CD4-positive, alpha-beta T cell treated with Interleukin-12 subunit alpha and Interleukin-12 subunit beta, for 1 hour (primary cell): ENCODE data around the gene RTCA.
"Not testable (repeated sequence)": the region's sequence is repeated elsewhere in the genome, so short reads cannot be mapped to it uniquely, and the experiment has no call there.

Experiments
- DNase-seq: peaks from one replicate; pipeline ENCODE4 v3.0.0-alpha.2; 2020

RTCA gene

GRCh38 chr1:100265931-100266740 lies at the start of gene RTCA:
RTCA (plus strand) TSS chr1:100266216; CDS start chr1:100266376, 160 bp downstream.
- peak; percentile 95 for DNase-seq

DNA sequence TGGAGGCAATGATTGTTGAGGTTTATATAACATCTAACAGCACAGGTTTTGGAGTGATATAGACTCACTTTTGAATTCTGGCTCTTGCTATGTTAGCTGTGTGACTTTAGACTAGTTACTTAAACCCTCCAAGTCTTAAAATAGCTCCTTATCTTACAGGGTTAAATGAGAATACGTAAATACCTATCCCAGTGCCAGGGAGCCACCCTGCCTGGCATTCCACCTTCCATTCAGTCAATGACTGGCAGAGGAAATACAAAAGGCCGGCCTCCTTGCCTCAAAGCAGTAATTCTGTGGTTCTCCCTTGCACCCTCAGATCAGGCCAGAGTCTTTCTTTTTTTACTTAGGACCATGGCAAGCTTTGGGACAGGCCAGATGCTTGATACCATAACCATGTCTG lies 48.2 kb upstream of the RTCA start:
- DNase-seq: no peak

DNA sequence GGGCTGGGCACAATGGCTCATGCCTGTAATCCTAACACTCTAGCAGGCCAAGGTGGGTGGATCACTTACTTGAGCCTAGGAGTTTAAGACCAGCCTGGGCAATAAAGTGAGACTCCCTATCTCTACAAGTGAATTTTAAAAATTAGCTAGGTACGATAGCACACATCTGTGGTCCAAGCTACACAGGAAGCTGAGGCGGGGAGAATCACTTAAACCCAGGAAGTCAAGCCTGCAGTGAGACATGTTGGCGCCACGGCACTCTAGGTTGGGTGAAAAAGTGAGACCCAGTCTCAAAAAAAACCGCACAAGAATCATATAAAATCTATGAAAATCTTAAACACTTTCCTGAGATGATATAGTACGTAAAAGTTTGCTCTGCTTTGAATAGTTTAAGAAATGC lies 46.6 kb upstream of the RTCA start:
- no peak for DNase-seq

GRCh38 chr1:100219883-100220282 lies 46.1 kb upstream of the RTCA start:
- DNase-seq: no peak

- DNase-seq: no peak
Observed at GRCh38 chr1:100222428-100222827, 43.6 kb upstream of the RTCA start.

- DNase-seq: no peak
Observed at GRCh38 chr1:100229681-100230443, 36.2 kb upstream of the RTCA start.

DNA sequence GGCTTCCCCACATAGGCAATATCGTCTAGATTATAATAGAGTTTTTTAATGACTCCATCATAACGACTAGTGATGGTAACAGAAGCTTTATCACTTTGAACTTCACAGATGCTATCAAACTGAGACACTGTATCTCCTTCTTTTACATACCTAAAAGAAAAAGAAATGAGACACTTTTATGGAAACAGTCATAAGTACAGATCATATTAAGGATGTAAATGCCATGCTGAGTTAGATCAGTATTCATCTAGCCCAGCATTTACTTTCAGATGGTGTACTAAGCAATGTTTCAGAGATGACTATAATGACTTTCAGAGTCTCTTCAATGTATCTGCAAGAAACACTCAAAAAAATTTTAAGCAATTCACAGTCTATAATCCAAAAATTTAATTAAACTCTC lies 35.3 kb upstream of the RTCA start:
- no peak for DNase-seq

GRCh38 chr1:100231721-100232120 lies 34.3 kb upstream of the RTCA start:
- no peak for DNase-seq

DNA sequence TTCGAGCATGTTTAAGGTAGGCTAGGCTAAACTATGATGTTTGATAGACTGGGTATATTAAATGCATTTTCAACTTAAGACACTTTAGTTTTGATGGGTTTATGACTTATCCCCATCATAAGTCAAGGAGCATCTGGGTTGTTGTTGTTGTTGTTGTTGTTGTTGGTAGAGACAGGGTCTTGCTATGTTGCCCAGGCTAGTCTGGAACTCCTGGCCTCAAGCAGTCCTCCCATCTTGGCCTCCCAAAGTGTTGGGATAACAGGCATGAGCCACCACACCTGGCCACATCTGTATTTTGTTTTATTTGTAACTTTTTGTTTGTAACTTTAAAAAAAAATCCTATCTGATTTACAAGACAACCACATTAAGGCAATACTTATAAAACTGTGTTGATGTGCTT lies 33.9 kb upstream of the RTCA start:
- DNase-seq: no peak

- DNase-seq: not testable (repeated sequence)
Observed at GRCh38 chr1:100233566-100233965, 32.5 kb upstream of the RTCA start.

DNA sequence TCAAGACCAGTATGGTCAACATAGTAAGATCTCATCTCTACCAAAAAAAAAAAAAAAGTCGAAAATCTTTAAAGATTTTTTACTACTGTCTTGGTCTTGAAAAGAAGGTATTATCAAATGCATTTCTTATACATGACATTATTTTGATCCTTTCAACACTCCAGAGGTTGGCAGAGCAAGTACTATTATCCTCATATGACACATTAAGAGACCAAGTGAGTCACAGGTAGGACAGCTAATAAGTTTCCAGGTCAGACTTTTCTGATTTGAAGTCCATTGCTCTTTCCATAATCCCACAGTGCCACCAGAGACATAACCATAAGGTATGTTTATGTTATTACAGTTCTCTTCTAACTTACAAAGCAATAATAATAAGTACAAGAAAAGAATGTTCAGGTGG lies 31.6 kb upstream of the RTCA start:
- no peak for DNase-seq

GRCh38 chr1:100237091-100237490 lies 28.9 kb upstream of the RTCA start:
- no peak for DNase-seq

DNA sequence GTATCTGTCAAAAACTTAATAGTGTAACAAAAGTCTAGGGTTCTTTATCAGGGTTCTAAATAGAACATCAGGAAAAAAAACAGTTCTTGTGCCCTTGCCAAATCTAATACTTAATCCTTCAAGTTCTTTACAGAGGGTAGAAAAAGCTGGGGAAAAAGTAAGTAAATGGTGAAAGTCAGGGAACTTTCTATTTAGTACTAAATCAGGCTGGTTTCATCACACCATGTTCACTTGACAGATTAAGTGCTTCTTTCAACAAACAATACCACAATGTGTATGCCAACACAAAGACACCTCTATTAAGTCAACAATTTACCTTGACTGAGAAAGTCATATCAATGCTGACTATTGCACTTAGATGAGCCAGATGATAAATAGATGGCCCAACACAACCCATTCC lies 26.1 kb upstream of the RTCA start:
- no peak for DNase-seq

- DNase-seq: no peak
Observed at GRCh38 chr1:100240631-100241030, 25.4 kb upstream of the RTCA start.

- no peak for DNase-seq
Observed at GRCh38 chr1:100246738-100247137, 19.3 kb upstream of the RTCA start.

GRCh38 chr1:100249155-100249536 lies 16.9 kb upstream of the RTCA start:
- no peak for DNase-seq

DNA sequence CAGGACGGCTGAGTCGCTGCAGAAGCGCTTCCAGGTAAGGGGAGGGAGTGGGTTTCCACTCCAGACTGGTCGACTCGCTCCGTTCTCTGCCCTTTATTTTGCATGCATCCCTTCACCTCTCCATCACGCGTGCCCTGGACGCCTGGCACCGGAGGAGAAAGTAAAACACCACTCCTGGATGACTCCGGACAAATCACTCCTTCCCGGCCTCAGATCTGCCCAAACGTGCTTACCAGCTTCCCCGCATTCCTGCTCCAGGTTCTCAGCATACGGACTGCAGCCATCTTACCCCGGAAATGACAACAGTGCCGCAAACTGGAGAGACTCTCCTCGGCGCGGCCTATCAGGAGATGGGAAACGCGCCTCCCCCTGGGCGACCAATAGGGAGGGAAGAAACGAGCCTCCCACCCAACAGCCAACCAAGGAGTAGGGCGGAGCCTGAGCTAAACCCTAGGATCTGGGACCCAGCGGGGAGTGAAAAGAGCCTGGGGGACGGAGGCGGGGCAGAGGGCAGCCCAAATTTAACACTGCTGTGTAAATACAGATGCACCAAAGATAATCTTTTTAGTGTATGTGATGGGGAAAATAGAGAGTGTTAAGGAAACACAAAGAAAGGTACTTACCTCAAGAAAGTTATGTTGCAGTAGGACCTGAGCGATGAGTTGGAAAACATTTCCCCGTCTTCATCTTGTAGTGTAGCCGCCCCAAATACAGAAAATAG lies 16.3 kb upstream of the RTCA start, which contains the start of gene DBT:
Gene DBT, minus strand, starts transcription at position 298 of the 721 bp plus-strand sequence. Its CDS starts 14 bp downstream, at position 284.
- peak; percentile 91 for DNase-seq

GRCh38 chr1:100250264-100250663 lies 15.8 kb upstream of the RTCA start:
- DNase-seq: no peak

- no peak for DNase-seq
Observed at GRCh38 chr1:100250807-100251206, 15.2 kb upstream of the RTCA start.

DNA sequence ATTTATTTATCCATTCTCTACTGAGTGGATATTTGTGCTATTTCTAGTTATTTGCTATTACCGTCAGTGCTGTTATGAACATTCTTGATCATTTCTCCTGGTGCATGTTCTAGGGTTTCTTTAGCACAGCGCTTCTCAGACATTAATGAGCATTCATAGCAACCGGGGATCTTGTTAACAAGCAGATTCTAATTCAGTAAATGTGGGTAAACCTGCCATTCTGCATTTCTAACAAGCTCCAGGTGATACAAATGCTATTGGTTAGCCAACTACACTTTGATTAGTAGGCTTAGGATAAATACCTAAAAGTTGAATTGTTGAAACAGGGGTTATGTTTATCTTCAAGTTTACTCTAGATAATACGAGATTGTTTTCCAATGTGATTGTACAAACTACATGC lies 13.1 kb upstream of the RTCA start:
- no peak for DNase-seq

GRCh38 chr1:100253552-100253951 lies 12.5 kb upstream of the RTCA start:
- no peak for DNase-seq

DNA sequence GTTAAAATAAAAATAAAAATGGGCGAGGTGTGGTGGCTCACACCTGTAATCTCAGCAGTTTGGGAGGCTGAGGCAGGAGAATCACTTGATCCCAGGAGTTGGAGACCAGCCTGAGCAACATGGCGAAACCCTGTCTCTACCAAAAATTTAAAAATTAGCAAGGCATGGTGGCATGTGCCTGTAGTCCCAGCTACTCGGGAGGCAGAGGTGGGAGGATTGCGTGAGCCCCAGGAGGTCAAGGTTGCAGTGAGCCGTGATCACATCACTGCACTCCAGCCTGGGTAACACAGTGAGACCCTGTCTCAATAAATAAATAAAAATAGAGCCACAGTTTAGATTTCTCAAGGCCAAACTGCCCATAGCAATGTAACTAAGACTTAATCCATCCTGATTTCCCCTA lies 9.7 kb upstream of the RTCA start:
- DNase-seq: not testable (repeated sequence)

DNA sequence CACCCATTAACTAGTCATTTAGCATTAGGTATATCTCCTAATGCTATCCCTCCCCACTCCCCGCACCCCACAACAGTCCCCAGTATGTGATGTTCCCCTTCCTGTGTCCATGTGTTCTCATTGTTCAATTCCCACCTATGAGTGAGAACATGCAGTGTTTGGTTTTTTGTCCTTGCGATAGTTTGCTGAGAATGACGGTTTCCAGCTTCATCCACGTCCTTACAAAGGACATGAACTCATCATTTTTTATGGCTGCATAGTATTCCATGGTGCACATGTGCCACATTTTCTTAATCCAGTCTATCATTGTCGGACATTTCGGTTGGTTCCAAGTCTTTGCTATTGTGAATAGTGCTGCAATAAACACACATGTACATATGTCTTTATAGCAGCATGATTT lies 7.6 kb upstream of the RTCA start:
- DNase-seq: not testable (repeated sequence)

DNA sequence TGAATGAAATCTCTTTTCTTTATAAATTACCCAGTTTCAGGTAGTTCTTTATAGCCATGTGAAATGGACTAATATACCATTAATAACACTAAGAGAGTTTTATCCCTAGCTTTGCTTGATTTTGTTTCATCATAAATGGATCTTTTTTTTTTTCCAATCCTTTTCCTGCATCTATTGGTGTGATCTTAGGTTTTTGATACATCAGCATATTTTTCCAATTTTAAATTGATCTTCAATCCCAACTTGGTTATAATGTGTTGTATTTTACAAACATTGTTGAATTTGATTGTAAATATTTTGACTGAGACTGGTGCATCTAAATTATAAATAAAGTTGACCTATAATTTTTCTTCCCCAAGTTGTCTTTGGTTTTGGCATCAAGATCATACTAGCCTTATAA lies 4.3 kb upstream of the RTCA start:
- DNase-seq: no peak
